NOMO-1 treated with dmso at 0.1 percent for 144 hours (cell line): Measurements from ENCODE around the gene LNX1.

Experiments
- DNase-seq: peaks from one replicate; lab custom pipeline; 2025; ENCODE audit not compliant: unreplicated experiment; lab: John Stamatoyannopoulos, UW

The LNX1 gene

DNA sequence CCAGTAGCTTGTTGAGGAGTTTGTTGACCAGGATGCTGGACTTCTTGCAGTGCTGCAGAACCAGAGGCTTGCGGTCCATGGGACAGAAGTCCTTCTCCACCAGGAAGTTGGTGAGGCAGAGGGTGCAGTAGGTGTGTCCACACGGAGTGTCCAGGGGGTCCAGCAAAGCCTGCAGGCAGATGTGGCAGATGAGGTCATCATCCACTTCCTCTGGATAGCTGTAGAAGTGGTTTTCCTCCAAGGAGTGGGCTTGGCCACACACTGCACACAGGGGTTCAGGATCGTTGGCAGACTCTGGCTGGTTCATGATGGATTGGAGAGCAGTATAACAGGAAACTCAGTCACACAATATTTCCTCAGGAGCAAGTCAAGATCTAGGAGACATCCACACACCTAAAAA is 17.6 kb downstream of the LNX1 start:
- DNase-seq: no peak

DNA sequence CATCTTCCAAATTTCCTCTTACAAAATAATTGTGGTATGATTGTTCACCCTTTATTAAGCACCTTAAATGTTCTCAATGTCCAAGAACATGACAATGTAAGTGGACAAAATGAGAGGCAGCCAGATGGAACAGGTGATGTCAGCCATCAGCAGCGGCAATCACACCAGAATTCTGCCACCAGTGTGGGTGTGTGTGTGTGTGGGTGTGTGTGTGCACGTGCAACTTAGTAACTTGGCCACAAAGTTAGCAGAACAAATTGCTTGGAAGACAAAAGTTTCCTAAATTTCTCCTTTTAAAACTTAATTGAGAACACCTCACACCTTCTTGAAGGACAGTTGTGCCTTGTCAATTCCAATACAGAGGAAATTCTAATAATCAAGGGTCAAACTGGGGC is 18.7 kb downstream of the LNX1 start:
- no peak for DNase-seq

DNA sequence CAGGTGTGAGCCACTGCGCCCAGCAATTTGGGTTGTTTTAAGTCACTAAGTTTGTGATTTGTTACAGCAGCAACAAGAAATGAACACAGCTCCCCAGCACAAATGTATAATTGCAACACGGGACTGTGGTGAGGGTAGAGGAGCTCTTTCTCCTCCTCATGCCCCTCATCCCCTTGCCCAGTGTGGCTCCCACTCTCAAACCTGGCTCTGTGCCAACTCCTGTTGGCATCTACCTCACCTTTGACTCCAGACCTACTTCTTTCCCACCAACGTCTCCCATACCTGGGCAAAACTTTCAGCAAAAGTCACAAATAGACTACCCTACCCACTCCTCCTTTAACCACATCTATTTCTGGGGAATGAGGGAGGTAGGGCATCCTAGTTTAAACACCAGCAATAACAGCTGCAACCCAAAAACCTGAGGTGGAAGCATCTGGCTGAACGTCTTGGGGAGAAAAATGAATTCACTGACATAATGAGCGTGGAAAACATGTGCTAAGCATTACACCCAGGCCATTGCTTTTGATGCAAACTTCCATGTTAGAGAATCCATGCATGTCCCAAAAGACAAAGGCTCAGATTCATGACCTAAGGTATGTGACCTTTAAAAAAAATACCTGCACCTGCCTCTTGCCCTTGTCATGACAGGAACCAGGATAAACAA is 19.2 kb downstream of the LNX1 start:
- DNase-seq: no peak

DNA sequence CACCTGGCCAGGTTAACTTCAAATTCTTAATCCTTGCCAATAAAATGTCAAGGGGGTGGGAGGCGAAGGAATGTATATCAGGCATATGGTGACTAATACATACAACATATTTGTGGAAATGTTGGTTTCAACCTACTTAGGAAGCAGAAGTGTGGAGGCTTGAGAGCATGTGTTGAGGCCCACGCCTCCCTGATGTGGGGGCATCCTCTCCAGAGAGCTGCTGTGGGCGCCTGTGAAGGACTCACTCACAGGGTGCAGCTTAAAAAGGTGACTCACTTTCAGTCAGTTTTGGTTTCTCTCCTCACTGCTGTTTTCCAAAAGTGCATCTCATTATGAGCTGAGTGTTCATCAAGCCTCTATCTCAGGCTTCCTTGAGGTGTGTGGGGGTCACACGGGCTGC is 27.5 kb downstream of the LNX1 start:
- no peak for DNase-seq

DNA sequence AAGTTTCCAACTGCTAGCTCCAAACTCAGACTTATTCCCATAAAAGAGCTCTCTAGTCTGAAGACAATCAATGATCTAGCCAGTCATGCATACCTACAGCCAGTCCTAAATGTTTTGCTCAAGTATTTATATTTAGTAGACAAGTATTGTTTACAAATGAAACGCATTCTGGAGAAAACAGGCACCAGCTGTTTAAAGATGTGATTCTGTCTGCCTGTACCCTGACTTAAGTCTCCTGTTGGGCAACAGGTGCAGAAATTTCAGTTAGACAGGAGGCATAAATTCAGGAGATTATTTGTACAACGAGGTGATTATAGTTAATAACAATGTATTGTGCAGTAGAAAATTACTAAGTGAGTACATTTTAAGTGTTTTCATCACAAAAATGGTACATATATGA is 28.9 kb downstream of the LNX1 start:
- no peak for DNase-seq

DNA sequence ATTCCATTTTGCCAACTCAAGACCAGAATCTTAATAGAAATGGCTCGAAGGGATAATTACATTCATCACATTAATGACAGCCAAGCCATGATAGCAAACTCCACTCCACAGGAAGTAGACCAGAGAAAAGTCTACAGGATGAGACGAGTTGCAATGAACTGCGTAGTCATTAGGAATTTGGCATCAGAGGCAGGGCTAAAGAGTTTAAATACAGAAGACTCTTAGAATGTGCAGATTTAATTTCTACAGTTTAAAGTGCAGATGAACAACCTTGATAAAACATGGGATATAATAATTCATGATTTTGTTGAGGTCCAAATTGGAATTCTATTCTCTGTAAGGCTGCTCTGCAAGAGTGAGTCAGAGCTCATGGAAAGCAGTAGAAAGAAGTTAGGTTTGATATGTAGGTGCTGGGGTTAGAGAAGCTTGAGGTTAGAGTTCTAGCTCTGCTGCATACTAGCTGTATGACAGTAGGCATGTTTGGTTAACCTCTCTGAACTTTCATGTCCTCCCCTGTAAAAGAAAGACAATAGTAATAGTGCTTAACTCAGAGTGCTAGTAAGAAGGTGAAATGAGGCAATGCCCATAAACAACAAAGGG is 32.2 kb downstream of the LNX1 start:
- DNase-seq: no peak

DNA sequence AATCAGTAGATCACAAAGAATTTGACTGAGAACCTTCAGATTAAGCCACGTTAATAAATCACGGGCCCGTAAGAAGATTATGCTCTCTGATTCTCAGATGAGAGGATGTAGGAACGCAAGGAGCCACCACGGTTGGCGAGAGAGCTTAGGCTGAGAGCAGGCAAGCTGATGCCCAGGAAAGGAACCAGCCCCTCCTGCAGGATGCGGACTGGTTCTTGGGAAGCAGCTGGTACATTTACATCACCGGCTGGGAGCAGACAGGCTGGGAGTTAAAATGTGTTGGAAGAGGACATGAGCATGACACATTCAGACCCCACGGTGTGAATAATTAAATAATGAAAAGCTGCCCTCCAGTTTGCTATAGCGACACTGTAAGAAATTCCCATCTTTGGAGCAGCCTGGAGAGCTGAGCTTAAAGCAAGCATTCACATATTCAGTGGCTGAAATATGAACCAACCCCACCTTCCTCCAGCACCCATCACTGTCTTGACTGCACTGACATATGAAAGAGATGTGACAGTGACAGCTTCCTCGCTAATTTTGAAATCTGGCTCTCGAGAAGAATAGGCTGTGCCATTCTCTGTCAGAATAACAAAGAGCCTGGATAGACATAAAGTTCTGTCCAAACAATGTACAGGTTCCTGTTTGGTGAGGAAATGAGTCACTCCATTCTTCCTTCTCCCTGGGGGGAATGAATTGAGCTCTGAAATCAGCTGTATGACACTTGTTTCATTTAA is 33.1 kb downstream of the LNX1 start:
- no peak for DNase-seq

DNA sequence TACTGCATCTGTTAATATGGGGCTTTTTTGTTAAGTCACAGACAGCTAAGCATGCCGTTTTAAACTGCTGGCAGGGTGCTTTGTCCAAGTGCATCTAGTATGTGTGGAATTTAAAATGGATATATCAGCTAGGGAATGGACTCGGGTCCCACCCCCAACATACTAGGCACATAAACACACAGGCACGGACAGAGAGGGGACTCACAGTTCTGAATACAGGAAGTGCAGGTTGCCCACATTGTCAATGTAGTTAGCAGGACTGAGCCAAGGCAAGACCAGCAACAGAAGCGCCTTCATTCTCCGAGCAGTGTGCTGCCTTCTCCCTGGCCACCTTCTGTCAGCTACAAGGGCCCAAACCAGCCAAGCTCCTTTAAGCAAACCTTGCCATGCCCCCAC is 33.6 kb downstream of the LNX1 start:
- DNase-seq: no peak

DNA sequence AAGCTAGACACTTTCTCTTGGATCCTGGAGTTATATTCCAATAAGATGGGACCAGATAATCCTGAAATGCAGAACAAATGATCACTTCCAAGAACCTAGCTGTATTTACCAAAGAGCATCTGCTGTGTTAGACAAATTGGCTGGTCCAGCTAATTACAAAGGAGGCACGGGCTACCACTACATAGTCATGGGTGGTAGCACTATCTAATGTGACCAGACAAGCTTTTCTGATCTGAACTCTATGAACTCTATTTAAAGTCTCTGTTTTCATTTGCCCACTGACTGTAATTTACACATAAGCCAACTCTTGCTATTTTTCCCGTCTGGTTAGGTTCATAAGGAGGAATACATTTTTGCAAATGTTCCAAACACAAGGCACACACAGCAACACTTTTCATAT is 34.6 kb downstream of the LNX1 start:
- no peak for DNase-seq

DNA sequence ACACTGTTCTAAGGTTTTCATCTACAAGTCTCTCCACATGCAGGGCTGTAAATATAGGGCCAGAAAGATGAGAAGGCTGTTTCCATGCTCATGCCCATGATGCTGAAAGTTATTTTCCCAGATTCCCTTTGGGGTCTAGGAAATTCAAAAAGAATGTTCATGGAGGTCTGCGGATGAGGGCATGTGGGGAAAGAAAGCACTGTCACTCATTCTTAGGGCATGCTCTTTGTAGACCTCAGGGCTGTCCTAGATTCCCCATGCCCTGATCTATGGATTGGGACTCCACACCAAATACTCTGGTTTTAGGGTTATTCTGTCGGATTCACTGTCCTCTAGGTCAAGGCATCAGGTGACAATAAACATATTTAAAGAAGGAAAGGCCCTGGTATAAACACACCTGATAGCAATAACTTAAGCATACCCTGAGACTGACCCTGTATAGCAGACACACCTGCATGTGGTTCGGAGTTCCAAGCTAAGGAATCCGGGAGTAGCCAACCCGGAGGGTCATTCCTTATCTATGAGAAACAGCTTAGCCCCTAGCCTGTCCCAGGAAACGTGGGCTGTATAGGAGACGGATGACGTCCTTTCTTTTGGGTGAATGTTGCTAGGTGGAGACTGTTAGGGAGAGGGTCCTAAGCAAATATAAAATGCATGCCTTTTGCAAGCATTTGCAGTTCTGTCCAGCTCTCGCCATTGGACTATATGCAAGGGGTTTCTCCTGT is 37.6 kb downstream of the LNX1 start:
- DNase-seq: no peak

DNA sequence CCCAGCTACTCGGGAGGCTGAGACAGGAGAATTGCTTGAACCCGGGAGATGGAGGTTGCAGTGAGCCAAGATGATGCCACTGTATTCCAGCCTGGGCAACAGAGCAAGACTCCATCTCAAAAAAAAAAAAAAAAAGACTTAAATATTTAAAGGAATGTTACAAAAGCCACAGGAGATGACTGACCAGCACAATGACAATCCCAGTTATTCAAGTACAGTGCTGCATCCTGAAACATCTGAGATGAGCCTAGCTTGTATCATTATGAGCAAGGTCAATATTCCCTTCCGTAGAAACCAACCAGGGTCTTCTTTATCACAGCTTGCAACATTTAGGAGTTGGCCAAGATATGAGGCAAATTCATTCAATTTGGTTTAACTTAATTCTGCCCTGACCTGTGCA is 38.6 kb downstream of the LNX1 start:
- no peak for DNase-seq

DNA sequence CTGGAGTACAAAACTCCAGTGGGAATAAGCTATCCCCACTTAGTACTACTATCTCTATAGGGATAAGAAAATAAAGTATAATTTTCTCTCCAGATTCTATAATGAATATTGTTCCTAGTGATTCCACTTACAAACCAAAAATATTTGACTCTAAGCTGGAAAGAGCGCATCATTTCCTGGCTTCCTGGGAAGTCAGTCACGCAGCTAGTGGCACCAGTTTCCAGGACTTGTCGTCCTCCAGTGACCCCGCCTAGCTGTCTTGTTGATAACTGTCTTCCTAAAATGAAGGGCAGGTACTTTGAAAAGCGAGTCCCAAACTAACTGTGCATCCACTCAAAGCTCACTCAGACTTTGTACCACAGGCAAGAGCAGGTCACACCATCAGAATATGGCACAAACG is 39.3 kb downstream of the LNX1 start:
- no peak for DNase-seq

DNA sequence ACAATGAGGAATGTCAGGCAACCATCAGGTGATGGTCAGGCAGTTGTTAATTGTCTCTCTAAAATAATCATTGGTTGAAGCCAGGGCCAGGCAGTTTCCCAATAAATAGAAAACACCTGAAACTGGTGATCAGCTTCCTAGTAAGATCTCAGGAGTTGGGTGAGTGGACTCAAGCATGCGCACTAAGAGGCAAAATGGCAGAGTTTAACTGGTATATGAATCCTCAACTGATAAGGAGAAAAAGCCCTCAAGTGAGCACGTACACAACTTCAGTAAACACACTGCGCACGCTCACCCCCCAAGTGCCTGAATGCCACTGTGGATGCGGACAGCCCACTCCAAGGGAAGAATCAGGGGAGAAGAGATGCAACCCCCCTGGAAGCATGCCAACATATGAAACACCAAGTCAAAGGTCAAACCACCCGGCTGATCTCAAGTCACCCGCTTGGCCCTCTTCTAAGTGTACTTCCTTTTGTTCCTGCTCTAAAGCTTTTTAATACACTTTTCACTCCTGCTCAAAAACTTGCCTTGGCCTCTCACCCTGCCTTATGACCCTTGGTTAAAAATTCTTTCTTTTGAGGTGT is 39.9 kb downstream of the LNX1 start:
- DNase-seq: no peak

DNA sequence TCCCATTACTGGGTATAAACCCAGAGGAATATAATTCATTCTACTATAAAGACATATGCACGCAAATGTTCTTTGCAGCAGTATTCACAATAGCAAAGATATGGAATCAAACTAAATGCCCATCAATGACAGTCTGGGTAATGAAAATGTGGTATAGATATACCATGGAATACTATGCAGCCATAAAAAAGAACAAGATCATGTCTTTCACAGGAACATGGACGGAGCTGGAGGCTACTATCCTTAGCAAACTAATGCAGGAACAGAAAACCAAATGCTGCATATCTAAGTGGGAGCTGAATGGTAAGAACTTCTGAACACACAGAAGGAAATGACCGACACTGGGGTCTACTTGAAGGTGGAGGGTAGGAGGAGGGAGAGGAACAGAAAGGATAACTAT is 42.6 kb downstream of the LNX1 start:
- DNase-seq: no peak

DNA sequence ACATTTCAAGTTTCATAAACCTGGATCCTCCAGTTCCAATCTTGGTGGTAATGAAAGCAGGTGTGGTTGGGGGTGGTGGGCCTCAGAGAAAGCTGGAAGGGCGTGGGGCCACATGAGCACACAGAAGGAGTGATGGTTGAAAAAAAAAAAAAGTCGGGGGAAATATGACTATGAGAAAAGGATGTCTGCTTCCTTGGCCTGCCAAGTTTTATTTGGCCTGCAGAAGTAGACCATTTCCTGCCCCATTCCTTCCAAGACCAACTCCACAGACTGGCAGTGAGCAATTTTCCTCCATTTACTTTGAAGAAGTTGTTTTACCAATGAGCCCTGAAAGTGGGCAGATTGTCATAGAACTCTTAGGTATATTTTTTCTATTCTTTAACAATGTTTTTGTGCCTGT is 43.3 kb downstream of the LNX1 start:
- no peak for DNase-seq

DNA sequence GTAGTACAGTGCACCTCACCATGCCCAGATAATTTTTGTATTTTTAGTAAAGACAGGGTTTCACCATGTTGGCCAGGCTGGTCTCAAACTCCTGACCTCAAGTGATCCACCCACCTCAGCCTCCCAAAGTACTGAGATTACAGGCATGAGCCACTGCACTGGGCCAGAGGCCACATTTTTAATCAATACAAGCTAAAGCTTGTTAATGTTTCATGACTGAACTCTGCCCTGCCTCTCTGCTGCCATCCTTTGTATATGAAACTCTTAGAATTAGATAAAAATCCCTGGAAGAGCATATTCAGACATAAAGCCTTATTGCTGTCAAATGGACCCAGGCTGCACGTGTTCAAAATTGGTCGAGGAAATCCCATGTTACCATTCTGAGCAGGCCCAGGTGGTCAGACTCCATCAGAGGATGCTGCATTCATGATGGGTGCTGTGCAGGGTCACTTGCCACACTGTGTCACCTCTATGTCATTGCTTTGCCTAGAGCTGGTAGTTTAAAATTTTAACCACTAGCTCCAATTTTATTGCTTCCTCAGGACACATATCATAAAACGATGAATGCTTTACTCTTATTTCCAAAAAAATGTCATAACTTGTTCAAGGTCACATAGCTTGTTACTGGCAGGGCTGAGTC is 45.2 kb downstream of the LNX1 start:
- DNase-seq: no peak

DNA sequence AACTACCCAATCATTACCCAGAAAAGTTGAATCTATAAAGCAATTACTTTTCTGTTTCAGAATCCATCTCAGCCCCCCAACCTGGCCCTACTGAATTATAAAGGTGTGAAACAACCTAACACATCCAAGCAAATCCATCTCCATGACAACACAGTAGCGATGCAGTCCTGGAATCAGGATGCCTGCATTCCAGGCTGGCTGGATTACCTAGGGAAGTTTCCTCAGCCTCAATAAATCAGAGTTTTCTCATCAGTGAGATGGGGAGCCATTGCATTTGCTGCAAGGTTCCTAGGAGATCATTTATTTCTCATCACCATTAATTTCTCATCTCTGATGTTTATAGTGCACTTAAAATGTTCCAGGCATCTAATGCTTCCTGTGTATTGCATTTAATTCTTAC is 46.0 kb downstream of the LNX1 start:
- no peak for DNase-seq

DNA sequence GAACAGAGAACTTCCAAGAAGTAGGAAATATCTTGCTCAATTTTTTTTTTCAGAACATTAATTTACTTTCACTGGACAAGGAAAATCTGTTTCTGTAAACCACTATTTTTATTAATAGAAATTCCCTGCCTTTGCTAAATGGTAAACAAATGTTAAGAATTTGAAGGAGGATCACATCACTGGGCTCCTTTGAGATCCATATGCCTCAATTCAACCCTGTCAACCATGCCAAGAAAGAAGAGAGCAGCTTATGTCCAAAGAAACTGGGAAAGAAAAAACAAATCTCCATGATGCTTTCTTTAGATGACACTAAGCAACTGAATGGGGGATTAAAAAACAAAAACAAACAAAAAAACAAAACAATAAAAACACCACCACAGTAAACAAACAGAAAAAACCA is 47.7 kb downstream of the LNX1 start:
- DNase-seq: no peak

DNA sequence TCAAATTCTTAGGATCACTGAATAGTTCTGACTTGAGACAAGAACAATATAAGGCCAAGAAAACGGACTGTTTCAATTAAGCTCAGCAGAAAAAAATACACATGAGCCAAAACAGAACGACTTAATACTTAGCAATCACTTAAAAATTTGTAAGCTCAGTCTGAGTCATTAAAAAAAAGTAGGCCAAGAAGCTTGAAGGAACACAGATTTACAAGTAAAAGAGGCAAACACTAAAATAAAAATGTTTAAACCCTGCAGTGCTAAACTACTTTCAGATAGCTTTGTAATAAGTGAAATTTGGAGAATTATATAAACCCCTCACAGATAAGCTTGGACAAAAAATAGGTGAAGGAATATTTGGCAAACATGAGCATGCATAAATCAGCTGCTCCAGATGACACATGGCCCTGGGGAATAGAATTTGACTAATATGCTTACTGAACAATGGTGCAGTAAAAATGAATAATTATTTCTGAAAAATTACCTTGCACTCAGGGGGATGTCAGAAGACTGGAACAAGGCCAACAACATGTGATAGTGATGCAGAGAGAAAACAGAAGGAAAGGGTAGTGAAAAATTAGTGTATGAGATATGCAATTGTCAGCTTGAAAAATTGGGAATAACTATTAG is 49.6 kb downstream of the LNX1 start:
- DNase-seq: no peak

DNA sequence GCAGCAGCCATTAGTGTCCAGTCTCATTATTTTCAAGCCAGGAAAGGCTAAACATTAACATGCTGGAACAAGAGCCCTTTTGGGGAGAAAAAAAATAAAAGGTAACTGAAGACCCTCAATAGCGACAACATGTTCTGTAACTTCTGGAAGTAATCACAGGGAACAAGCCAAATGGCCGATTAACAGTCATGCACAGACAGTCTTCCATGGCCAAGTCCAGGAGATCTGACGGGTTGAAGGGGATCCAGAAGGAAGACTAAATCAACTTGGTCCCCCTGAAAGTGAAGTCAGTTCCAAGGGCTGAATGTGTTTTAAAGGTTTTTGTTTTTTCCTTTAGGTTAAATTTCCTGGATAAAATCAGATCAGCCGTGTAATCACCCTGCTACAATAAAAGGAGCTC is 52.5 kb downstream of the LNX1 start:
- no peak for DNase-seq

DNA sequence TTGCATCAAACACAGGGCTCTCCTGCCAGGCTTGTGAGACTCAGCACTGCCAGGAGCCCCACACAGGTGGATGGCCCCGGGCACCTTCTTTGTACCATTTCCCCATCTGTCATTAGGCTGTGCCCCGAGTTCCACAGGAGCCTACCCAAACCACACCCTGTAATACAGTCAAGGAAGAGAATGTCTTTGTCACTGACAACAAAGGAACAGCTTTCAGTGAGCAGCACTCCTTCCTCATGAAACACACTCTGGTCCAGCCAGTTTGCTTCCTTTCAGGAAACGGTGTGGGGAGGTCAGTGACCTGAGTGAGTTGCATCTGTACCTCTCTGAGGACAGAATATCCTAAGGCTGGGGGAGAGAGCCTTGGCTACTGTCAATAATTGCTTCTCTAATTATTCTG is 53.7 kb downstream of the LNX1 start:
- no peak for DNase-seq
